GM12878 (cell line): ENCODE measurements around the gene CCR1. TPM values are rescaled to one million over a fixed set of nuclear protein-coding genes. Genes with fewer than 3 reads are reported as not detected.

Source experiments
- DPF2 ChIP-seq: fragments of 450-650 bp; IDR thresholded peaks from 2 replicates; pipeline ENCODE4 v1.6.1; 2017; ENCODE audit warnings: mild to moderate bottlenecking
- EGR1 ChIP-seq, 2 experiments: IDR thresholded peaks; 1 replicate in 1 of 2; 2 replicates in 1 of 2; pipeline ENCODE4 v1.6.1; 2011 to 2012; ENCODE audit warnings: low read depth in 2 of 2, low read length in 2 of 2, borderline replicate concordance in 1 of 2, mild to moderate bottlenecking in 1 of 2, moderate library complexity in 1 of 2
- FOXK2 ChIP-seq: fragments of 450-650 bp; IDR thresholded peaks from 2 replicates; pipeline ENCODE4 v1.6.1; 2017; ENCODE audit warnings: mild to moderate bottlenecking, moderate library complexity
- GABPA ChIP-seq: IDR thresholded peaks from 2 replicates; pipeline ENCODE4 v1.6.1; 2014; ENCODE audit warnings: antibody characterized with exemption, low read depth, mild to moderate bottlenecking, inconsistent platforms
- GATAD2B ChIP-seq: fragments of 450-650 bp; conservative IDR thresholded peaks from 2 replicates; pipeline ENCODE4 v1.6.1; 2017; ENCODE audit warnings: low read depth, mild to moderate bottlenecking, moderate library complexity
- IKZF1 ChIP-seq: fragments of 450-650 bp; conservative IDR thresholded peaks from 2 replicates; pipeline ENCODE4 v1.6.1; 2017; ENCODE audit warnings: antibody characterized with exemption, mild to moderate bottlenecking
- JUND ChIP-seq: IDR thresholded peaks from 2 replicates; pipeline ENCODE4 v1.6.1; 2012; ENCODE audit warnings: low read depth, mild to moderate bottlenecking, low read length, improper control_type of control experiment, moderate library complexity
- MEF2A ChIP-seq: IDR thresholded peaks from 2 replicates; pipeline ENCODE4 v1.6.1; 2011; ENCODE audit warnings: low read depth, mild to moderate bottlenecking, low read length, moderate library complexity; ENCODE audit not compliant: insufficient read depth
- MEF2B ChIP-seq: fragments of 450-650 bp; IDR thresholded peaks from 2 replicates; pipeline ENCODE4 v1.6.1; 2018; ENCODE audit warnings: mild to moderate bottlenecking, moderate library complexity; ENCODE audit not compliant: partially characterized antibody, poor library complexity, severe bottlenecking
- MLLT1 ChIP-seq: fragments of 450-650 bp; IDR thresholded peaks from 2 replicates; pipeline ENCODE4 v1.6.1; 2016; ENCODE audit warnings: mild to moderate bottlenecking
- NFIC ChIP-seq: IDR thresholded peaks from 2 replicates; pipeline ENCODE4 v1.6.1; 2012; ENCODE audit warnings: low read depth, mild to moderate bottlenecking, inconsistent platforms, low read length, moderate library complexity
- PAX5 ChIP-seq: IDR thresholded peaks from 2 replicates; pipeline ENCODE4 v1.6.1; 2011; ENCODE audit warnings: low read depth, low read length, borderline replicate concordance
- RAD21 ChIP-seq: IDR thresholded peaks from 2 replicates; pipeline ENCODE4 v1.6.1; 2011; ENCODE audit warnings: mild to moderate bottlenecking, low read depth, low read length, moderate library complexity; ENCODE audit not compliant: insufficient read depth
- RUNX3 ChIP-seq: IDR thresholded peaks from 2 replicates; pipeline ENCODE4 v1.6.1; 2012; ENCODE audit warnings: low read length, inconsistent platforms
- SUPT20H ChIP-seq: IDR thresholded peaks from 2 replicates; pipeline ENCODE4 v1.6.1; 2011; ENCODE audit warnings: low read depth, mild to moderate bottlenecking, low read length, moderate library complexity, borderline replicate concordance; ENCODE audit not compliant: control insufficient read depth
- SUZ12 ChIP-seq: fragments of 200-600 bp; sonication (generic); IDR thresholded peaks from one replicate; pipeline ENCODE4 v1.6.1; 2018; ENCODE audit warnings: antibody characterized with exemption, mild to moderate bottlenecking; ENCODE audit not compliant: unreplicated experiment
- TAF1 ChIP-seq: IDR thresholded peaks from 2 replicates; pipeline ENCODE4 v1.6.1; 2011; ENCODE audit warnings: mild to moderate bottlenecking, low read depth, low read length, borderline replicate concordance
- TARDBP ChIP-seq: IDR thresholded peaks from 2 replicates; pipeline ENCODE4 v1.6.1; 2016; ENCODE audit warnings: borderline replicate concordance
- USF2 ChIP-seq: IDR thresholded peaks from 2 replicates; pipeline ENCODE4 v1.6.1; 2011; ENCODE audit warnings: low read depth, low read length, improper control_type of control experiment, borderline replicate concordance
- ZNF622 ChIP-seq: fragments of 450-650 bp; IDR thresholded peaks from 2 replicates; pipeline ENCODE4 v1.6.1; 2017; ENCODE audit warnings: mild to moderate bottlenecking, inconsistent platforms
- polyA plus RNA-seq, 11 experiments: library from polyadenylated mRNA; depleted of rRNA in 4 of 11; unstranded in 6 of 11; stranded (reverse) in 5 of 11; fragments of >200 nt; fragmentation: Nextera tagmentation in 4 of 11; fragmentation: Illumina TruSeq in 1 of 11; extraction: Ambion mirVana in 4 of 11; extraction: Trizol in 1 of 11; gene quantifications; 1 replicate in 1 of 11; 2 replicates in 10 of 11; pipeline versions ENCODE4 v1.2.1 to v1.2.3, GENCODE V29; 2011 to 2016; ENCODE audit warnings: inconsistent platforms in 2 of 11, missing spikeins in 2 of 11, low read depth in 1 of 11
- total RNA-seq, 4 experiments: library from RNA; depleted of rRNA in 3 of 4; stranded (reverse); fragments of >200 nt in 3 of 4; fragmentation: Illumina TruSeq in 1 of 4; extraction: Trizol in 1 of 4; gene quantifications; 2 replicates each; pipeline versions ENCODE4 v1.2.1 to v1.2.3, GENCODE V29; 2013 to 2021
- TF ChIP-seq, protein P1 (sequence below): fragments of 450-650 bp; formaldehyde crosslinking; IDR thresholded peaks from 2 replicates; pipeline ENCODE4 v1.5.0; 2022; ENCODE audit warnings: mild to moderate bottlenecking, missing genetic modification characterization
- TF ChIP-seq, protein P2 (sequence below): fragments of 150-350 bp; IDR thresholded peaks from 2 replicates; pipeline ENCODE4 v1.6.1; 2016; ENCODE audit warnings: low read depth, low read length

CCR1 gene
- total and polyA plus RNA-seq, 10 of the 15 experiments (the other 5 are each of a cell fraction or from before 2014, with no cell fraction given): 2.3 to 11.0 (median 7.8) TPM

GRCh38 chr3:46208167-46208704, at the start of gene CCR1 (continued):
- TF ChIP-seq USF2 (no peak), DPF2 (peak; percentile 92), JUND (no peak; the same call in 1 of the 2 replicates), TAF1 (no peak), SUZ12 (no peak), NFIC (peak; percentile 78), RAD21 (peak; percentile 87), SUPT20H (no peak), PAX5 (peak; percentile 55; the same call in 1 of the 2 replicates), EGR1 (IDR thresholded peaks at IDR 0.05; ENCODE audit: borderline replicate concordance in 1 of 2, low read depth in 2 of 2, low read length in 2 of 2) (peak in 1 of 2 experiments; percentile 79; a peak in 2 of 3 replicates), MEF2A (peak; percentile 74; the same call in 1 of the 2 replicates), MLLT1 (peak; percentile 64; the same call in 1 of the 2 replicates), RUNX3 (peak; percentile 98), ZNF622 (no peak), FOXK2 (no peak), GABPA (no peak), IKZF1 (peak; percentile 98), MEF2B (peak; percentile 75), GATAD2B (peak; percentile 86), TARDBP (0 out of 2 replicates have a peak, but pooled peaks have one; percentile 57)
- TF ChIP-seq, protein P1, sequence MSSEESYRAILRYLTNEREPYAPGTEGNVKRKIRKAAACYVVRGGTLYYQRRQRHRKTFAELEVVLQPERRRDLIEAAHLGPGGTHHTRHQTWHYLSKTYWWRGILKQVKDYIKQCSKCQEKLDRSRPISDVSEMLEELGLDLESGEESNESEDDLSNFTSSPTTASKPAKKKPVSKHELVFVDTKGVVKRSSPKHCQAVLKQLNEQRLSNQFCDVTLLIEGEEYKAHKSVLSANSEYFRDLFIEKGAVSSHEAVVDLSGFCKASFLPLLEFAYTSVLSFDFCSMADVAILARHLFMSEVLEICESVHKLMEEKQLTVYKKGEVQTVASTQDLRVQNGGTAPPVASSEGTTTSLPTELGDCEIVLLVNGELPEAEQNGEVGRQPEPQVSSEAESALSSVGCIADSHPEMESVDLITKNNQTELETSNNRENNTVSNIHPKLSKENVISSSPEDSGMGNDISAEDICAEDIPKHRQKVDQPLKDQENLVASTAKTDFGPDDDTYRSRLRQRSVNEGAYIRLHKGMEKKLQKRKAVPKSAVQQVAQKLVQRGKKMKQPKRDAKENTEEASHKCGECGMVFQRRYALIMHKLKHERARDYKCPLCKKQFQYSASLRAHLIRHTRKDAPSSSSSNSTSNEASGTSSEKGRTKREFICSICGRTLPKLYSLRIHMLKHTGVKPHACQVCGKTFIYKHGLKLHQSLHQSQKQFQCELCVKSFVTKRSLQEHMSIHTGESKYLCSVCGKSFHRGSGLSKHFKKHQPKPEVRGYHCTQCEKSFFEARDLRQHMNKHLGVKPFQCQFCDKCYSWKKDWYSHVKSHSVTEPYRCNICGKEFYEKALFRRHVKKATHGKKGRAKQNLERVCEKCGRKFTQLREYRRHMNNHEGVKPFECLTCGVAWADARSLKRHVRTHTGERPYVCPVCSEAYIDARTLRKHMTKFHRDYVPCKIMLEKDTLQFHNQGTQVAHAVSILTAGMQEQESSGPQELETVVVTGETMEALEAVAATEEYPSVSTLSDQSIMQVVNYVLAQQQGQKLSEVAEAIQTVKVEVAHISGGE (CRISPR knock-in tag): no peak
- TF ChIP-seq, protein P2, sequence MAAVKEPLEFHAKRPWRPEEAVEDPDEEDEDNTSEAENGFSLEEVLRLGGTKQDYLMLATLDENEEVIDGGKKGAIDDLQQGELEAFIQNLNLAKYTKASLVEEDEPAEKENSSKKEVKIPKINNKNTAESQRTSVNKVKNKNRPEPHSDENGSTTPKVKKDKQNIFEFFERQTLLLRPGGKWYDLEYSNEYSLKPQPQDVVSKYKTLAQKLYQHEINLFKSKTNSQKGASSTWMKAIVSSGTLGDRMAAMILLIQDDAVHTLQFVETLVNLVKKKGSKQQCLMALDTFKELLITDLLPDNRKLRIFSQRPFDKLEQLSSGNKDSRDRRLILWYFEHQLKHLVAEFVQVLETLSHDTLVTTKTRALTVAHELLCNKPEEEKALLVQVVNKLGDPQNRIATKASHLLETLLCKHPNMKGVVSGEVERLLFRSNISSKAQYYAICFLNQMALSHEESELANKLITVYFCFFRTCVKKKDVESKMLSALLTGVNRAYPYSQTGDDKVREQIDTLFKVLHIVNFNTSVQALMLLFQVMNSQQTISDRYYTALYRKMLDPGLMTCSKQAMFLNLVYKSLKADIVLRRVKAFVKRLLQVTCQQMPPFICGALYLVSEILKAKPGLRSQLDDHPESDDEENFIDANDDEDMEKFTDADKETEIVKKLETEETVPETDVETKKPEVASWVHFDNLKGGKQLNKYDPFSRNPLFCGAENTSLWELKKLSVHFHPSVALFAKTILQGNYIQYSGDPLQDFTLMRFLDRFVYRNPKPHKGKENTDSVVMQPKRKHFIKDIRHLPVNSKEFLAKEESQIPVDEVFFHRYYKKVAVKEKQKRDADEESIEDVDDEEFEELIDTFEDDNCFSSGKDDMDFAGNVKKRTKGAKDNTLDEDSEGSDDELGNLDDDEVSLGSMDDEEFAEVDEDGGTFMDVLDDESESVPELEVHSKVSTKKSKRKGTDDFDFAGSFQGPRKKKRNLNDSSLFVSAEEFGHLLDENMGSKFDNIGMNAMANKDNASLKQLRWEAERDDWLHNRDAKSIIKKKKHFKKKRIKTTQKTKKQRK: no peak
